HG03135 (cell line): Measurements from ENCODE around the gene MT3.
A peak's percentile ranks its signal among the peaks of the same experiment; 100 is the strongest.
"Not testable (repeated sequence)": the region's sequence is repeated elsewhere in the genome, so short reads cannot be mapped to it uniquely, and the experiment has no call there.

ENCODE experiments used
- ATAC-seq: cut with Tn5 transposase; IDR thresholded peaks from one replicate; pipeline ENCODE4 v1.9.1; 2021; ENCODE audit warnings: mild to moderate bottlenecking, moderate library complexity; ENCODE audit not compliant: unreplicated experiment

MT3 gene

GRCh38 chr16:56608876-56609462 lies 19.6 kb downstream of the MT3 start:
- no peak for ATAC-seq

DNA sequence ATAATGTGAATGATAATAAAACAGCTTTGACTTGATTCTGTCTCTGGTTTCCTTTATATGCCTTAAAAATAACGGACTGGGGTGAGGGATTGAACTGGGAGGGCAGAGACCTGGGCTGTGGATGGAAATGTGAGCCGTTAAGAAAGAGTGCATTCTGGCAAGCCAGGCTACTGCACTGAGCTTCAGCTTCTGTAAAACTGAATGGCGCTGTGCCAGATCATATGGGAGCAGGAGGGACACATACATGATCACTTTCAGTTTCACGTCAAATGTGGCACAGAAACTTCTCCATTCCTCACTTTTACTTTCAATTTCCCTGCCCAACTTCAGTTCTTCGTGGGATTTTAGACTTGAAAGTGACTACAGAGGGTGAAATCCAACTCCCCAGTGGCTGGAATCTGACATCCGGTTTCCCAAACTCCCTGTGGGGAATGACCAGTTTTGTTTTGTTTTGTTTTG lies 20.2 kb downstream of the MT3 start:
- peak; percentile 40 for ATAC-seq

- no peak for ATAC-seq
Measured at GRCh38 chr16:56610017-56610608, 20.8 kb downstream of the MT3 start.

DNA sequence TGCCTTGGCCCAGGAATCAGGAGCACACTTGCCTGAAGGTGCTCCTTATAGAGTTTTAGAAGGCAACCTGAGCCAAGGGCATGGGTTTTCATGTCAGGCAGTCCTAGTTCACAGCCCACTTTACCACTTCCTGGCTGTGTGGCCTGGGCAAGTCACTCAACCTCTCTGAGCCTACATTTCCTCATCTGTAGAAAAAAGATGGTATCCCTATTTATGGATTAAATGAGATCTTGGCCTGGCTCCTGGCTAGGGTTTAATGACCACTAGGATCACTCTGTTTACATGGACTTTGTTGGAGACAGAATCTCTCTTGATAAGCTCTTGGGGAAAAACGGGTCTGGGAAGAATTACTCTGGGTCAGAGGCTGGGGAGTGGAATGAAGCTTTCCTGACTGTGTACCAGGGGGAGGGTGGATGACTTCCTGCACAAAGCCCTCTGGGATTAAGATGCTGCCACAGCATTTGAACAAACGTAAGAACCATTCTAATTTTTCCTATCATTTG lies 21.3 kb downstream of the MT3 start:
- ATAC-seq: no peak

DNA sequence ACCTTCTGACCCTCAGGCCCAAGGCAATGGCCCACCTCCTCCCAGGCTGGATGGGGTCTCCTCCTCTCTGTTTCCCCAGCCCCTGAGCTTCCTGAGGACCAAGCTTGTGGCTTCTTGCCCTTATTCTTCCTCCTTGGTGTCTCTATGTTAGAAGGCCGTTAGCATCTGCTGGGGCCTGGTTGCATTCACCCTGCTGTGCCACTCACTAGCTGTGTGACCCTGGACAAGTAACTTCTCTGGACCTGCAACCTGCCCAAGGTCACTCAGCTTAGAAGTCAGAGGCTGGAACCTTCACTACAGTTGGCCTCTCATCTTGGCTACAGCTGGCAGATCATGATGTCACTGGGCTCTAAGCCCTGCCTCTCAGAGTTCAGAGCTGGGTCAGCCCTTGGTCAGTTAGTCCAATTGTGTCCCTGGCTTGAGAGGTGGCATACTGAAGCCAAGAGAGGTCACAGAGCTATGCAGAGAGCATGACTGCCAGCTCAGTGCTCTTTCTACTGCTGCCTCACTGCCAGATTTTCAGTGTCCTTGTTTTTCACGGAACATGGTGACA lies 22.0 kb downstream of the MT3 start:
- ATAC-seq: no peak

- ATAC-seq: no peak
Measured at GRCh38 chr16:56613706-56614105, 24.4 kb downstream of the MT3 start.

DNA sequence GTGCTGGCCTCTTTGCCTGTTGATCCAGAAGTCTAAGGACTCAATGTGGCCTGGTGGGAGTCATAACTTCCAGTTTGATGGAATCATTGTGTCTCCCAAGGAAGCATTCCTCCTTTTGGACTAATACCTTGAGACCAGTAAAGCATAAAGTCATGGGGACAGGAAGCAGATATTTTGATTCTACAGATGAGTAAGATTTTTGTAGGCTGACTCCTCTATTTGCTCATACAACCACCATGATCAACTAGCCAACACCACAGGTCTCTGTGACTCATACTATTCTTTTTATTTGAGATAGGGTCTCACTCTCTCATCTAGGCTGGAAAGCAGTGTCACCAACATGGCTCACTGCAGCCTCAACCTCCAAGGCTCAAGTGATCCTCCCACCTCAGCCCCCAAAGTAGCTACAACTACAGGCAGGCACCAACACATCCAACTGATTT lies 25.2 kb downstream of the MT3 start:
- no peak for ATAC-seq

DNA sequence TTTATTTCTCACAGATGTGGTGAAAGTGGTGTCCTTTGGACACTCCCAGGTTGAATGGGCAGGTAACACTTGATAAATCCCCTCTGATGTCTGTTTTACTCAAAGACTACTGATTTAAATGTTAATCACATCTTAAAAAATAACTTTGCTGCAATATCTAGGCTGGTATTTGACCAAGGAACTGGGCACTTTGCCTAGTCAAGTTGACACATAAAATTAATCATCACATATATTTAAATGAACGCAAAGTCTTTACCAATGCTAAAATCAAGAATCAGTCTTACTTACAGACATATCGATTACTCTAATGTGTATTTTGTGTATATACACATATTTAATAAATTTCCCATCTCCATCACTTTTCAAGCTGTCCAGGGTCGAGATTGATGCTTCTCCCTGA lies 26.0 kb downstream of the MT3 start:
- ATAC-seq: no peak

DNA sequence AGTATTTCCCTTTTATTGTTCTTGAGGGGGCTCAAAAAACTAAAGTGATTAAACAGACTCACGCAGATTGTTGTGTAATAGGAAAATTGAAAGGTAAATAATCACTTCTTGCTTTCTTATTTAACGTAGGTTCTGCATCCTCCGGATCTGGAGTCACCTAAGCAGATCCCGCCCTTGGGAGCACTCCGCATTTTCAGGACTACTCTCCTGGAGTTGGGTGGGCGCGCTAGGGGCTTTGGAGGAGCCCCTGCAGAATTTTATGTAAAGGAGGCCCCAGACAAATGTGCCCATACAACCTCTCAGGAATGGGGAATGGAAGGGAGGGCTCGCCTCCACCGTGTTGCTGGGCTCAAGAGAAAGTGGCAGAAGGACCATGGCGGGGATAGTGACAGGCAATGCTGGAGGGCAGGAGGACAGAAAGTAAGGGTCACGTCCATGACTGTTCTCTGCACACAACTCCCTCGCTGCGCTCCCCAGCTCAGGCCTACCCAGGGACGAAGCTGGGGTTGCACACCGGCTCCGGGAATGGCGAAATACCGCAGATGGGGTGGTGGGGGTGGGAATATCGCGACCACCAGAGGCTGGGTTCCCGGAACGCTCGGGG lies 27.4 kb downstream of the MT3 start:
- ATAC-seq: no peak

DNA sequence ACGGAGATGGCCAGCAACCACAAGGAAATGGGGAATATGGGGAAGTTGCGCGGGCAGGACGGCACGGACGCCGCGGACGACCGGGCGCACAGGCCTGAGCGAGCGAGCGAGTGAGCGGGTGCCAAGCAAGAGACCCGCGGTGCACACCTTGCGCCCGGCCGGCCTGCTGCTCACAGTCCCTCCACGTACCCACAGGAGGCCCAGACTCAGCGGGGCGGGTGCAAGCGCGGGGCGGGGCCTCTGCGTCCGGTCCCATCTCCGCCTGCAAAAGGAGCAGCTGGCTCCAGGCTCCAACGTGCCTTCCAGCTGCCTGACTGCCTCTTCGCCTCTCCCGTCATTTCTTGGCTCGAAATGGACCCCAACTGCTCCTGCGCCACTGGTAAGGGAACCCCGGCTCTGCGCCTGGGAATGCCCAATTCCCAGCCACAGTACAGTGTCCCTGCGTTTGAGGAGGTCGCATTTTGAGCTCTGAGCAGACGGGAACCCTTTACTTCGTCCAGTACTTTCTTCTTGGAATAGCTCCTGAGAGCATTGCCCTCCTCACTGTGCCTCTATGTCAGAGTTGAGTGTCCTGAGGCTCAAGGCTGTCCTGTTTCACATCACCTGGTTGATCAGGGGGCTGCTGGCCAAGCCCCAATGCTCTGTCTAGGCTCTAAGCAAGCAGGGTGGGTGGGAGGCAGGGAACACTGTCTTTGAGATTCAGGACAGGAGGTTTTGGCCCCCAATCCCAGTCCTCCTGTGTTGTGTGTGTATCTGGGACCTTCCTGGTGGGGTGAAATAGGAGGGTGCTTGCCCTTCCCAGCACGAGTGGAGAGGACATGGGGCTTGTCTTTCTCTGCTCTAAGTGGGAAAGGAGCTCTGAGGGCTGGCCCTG lies 28.1 kb downstream of the MT3 start:
- no peak for ATAC-seq

DNA sequence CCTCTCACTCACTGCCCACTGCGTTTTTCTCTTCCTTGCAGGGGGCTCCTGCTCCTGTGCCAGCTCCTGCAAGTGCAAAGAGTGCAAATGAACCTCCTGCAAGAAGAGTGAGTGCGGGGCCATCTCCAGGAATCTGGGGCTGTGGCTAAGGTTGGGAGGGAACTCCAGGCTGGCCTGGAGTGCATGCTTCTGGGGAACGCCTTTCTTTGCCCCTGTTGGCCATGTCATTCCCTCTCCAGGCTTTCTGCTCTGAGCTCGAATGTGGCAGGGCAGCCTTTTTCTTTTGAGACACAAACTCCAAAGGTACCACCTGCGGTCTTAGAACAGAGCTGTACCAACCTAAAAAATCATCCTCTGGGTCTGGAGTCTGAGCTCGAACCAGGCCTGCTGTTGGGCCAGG lies 28.8 kb downstream of the MT3 start:
- ATAC-seq: no peak

GRCh38 chr16:56620339-56620897 lies 31.1 kb downstream of the MT3 start:
- no peak for ATAC-seq

DNA sequence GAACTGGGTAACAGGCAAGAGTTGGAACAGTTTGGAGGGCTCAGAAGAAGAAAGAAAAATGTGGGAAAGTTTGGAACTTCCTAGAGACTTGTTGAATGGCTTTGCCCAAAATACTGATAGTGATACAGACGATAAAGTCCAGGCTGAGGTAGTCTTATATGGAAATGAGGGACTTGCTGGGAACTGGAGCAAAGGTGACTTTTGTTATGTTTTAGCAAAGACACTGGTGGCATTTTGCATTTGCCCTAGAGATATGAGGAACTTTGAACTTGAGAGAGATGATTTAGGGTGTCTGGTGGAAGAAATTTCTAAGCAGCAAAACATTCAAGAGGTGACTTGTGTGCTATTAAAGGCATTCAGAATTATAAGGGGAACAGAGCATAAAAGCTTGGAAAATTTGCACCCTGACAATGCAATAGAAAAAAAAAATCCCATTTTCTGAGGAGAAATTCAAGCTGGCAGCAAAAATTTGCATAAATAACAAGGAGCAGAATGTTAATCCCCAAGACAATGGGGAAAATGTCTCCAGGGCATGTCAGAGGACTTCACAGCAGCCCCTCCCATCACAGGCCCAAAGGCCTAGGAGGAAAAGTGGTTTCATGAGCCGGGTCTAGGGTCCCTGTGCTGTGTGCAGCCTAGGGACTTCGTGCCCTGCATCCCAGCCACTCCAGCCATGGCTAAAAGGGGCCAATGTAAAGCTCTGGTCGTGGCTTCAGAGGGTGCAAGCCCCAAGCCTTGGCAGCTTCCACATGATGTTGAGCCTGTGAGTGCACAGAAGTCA lies 32.5 kb downstream of the MT3 start:
- ATAC-seq: not testable (repeated sequence)

GRCh38 chr16:56623184-56623583 lies 33.9 kb downstream of the MT3 start:
- not testable (repeated sequence) for ATAC-seq

DNA sequence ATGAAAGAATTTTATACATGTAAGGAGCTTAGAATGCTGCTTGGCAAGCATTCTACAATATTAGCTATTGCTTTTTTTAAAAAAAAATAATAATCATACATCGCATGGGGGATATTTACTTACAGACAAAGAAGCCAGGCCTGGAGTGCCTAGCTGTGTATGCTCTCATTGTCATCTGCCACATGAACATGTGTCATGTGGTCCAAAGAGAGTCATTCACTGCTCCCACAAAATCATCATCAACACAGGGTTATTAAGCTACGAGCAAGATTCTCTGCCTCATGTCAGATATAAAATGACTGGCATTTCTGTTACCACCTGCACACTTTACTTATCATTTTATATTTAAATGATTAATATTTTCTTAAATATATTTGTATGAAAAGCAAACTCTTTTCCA lies 34.3 kb downstream of the MT3 start:
- no peak for ATAC-seq

DNA sequence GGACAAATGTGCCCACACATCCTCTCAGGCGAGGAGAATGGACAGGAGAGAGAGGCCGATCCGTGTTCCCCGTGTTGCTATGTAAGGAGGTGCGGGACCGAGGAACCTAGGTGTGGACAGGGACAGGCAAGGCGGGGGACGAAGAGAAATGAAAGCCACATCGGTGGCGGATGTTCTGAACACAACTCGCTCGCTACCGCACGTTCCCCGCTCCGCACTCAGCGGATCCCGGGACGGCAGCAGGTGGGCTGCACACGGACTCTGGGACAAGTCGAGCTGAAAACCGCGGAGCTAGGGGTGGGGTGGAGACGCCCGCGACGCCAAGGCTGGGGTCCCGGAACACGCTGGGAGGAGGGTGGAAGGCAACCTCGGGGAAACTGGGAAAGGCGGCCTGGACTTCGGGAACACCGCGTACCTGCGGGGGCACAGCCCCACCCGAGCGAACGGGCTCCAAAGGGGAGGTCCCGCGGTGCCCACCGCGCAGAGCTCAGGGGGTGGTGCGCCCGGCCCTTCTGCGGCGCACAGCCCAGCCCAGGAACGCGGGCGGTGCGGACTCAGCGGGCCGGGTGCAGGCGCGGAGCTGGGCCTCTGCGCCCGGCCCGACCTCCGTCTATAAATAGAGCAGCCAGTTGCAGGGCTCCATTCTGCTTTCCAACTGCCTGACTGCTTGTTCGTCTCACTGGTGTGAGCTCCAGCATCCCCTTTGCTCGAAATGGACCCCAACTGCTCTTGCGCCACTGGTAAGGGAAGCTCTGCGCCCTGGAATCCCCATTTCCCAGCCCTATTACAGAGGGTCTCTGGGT lies 36.0 kb downstream of the MT3 start, which contains the start of gene MT1E:
Gene MT1E (plus strand): TSS at position 642 of the 803 bp plus-strand sequence. CDS start 71 bp downstream, at position 713.
- peak; percentile 55 for ATAC-seq

DNA sequence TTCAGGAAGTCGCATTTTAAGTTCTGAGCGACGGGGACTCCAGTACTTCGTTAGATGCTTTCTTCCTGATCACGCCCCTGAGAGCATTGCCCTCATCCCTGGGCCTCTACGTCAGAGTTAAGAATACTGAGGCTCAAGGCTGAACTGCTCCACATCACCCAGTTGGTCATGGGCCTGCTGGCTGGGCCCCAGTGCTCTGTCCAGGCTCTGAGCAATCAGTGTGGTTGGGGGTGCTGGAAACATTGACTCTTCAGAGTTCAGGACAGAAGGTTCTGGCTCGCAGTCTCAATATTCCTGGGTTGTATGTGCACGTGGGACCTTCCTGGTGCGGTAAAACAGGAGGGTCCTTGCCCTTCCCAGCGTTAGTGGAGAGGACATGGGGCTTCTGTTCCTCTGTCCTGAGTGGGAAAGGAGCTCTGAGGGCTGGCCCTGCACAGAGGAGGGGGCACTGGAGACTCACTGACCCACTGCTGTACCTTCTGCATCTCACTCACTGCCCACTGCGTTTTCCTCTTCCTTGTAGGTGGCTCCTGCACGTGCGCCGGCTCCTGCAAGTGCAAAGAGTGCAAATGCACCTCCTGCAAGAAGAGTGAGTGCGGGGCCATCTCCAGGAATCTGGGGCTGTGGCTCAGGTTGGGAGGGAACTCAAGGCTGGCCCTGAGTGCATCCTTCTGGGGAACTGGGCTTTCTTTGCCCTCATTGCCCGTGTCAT lies 36.8 kb downstream of the MT3 start:
- no peak for ATAC-seq

GRCh38 chr16:56626685-56627084 lies 37.4 kb downstream of the MT3 start:
- no peak for ATAC-seq
